Measurements from ENCODE around the gene NRIP2. TPM values are rescaled to one million over a fixed set of nuclear protein-coding genes. Genes with fewer than 3 reads are reported as not detected.
A peak's percentile ranks its signal among the peaks of the same experiment; 100 is the strongest.

Gene NRIP2
- total and polyA plus RNA-seq, 10 of the 15 experiments (the other 5 are each of a cell fraction or from before 2014, with no cell fraction given): 0.04 to 0.83 (median 0.42) TPM; not detected in 7

DNA sequence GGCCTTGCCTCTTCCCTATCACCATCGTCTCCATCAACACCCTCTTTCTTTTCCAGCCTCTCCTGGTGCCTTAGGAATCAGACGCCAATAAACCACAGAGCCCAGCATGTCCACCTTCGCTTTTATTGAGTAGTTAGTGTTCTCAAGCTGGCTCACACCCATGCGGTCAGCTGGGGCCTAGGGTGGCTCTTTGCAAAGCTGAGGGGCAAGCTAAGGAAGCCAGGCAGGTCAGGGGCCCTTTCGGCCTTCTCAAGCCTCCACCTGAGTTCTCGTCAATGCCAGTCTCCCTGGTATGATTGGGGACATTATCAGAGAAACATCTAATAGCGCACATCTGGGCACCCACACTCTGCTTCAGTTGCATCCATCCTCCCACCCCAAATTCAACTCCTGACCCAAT lies 22.7 kb upstream of the NRIP2 start:
- TF ChIP-seq SRF (IDR thresholded peaks at IDR 0.05; ENCODE audit: low read depth in 2 of 2, low read length in 2 of 2) (no peak), POLR2A (IDR thresholded peaks at IDR 0.05; ENCODE audit: low read depth, low read length) (peak; percentile 27; the same call in 1 of the 2 replicates)
- no TSS peak for BruUV-seq (replicated peaks)
- no peak overlapping the region for H3K4me2 ChIP-seq (ENCODE audit: control insufficient read depth, insufficient read depth)
- 76% methylated on average over 7 of the region's 7 CpGs for WGBS (ENCODE audit: insufficient coverage, insufficient replicate concordance, low lambda C conversion rate, missing lambda C conversion rate)
- peaks cover 11% of the 10 kb centered on the region in 2 experiments; a peak in 3 of 4 replicates for H3K36me3 ChIP-seq (ENCODE audit: control insufficient read depth in 2 of 2, insufficient read depth in 2 of 2, low read length in 1 of 2)
- H3K4me1 ChIP-seq (ENCODE audit: control insufficient read depth, insufficient read depth, low read length): no peaks in the 10 kb centered on the region
- no peaks in the 10 kb centered on the region for H3K27me3 ChIP-seq (replicated peaks in 1 of 2; ENCODE audit: control insufficient read depth in 2 of 2, insufficient read depth in 2 of 2, low read length in 1 of 2)
- ATAC-seq (no peak), DNase-seq (ENCODE audit: low read depth, low spot score) (no peak), FAIRE-seq (no peak)
- H3K9me3 ChIP-seq (replicated peaks; ENCODE audit: control insufficient read depth, insufficient read depth, low read length): no peaks in the 10 kb centered on the region
- in situ Hi-C loops (cut with MboI): no loop called here
- SMC1A ChIA-PET (ENCODE audit: uncharacterized antibody, unreplicated experiment): interaction anchor here (1.6 kb wide), 1 partner anchor 17 kb away, joined by 3 read pairs; no protein-coding TSS in a partner anchor
- no peak overlapping the region for H2AFZ ChIP-seq (ENCODE audit: control insufficient read depth, low read depth, low read length)
- RAD21 ChIA-PET (ENCODE audit: unreplicated experiment): no interaction called here
- no peak overlapping the region for H3K9ac ChIP-seq (ENCODE audit: control insufficient read depth, insufficient read depth, low read length)
- CTCF ChIA-PET: interaction anchor here (0.6 to 1.6 kb wide), 2 partner anchors 12 to 39 kb away, joined by 3 to 4 read pairs; no protein-coding TSS in a partner anchor
- H4K20me1 ChIP-seq (ENCODE audit: control insufficient read depth, insufficient read depth): no peaks in the 10 kb centered on the region
- H3K27ac ChIP-seq (ENCODE audit: control insufficient read depth, insufficient read depth): no peak overlapping the region
- POLR2A ChIA-PET: no interaction called here
- H3K79me2 ChIP-seq (ENCODE audit: control insufficient read depth, insufficient read depth, low read length): no peaks in the 10 kb centered on the region
- intact Hi-C loops (cut with micrococcal nuclease; ENCODE audit: unreplicated experiment): no loop called here
- H3K4me3 ChIP-seq: no peak overlapping the region

DNA sequence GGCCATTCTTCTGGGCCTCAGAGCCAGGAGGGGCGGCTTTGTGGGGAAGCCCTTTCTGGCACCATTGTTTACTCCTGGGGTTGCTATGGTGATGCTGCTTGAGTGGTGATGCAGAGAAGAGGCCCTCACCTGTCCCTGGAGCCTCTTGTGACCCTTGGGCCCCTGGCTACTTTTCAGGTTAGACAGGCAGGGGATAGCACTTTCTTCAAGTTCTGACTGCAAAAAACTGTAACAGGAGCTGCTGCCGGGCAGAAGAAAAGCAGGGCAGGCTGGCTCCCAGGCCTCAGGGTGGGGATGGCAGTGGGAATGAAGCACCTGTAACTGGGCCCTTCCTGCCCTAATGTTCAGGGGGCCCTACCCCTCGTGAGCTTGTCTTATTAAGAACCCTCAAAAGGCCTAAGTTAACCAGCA lies 22.2 kb upstream of the NRIP2 start, which contains the start of gene TEX52:
TEX52 (minus strand) TSS at position 19 of the 411 bp plus-strand sequence; CDS start at position 6, 13 bp downstream.
- no peak for DNase-seq (ENCODE audit: low read depth, low spot score)
- no peaks in the 10 kb centered on the region for H3K27me3 ChIP-seq (replicated peaks in 1 of 2; ENCODE audit: control insufficient read depth in 2 of 2, insufficient read depth in 2 of 2, low read length in 1 of 2)
- ChIA-PET POLR2A (no interaction called here), RAD21 (ENCODE audit: unreplicated experiment) (no interaction called here), CTCF (interaction anchor here (1.6 kb wide), 1 partner anchor 11 kb away, joined by 4 read pairs; no protein-coding TSS in a partner anchor), SMC1A (ENCODE audit: uncharacterized antibody, unreplicated experiment) (no interaction called here)
- BruUV-seq (replicated peaks): no TSS peak
- in situ Hi-C loops (cut with MboI): no loop called here
- H3K79me2 ChIP-seq (ENCODE audit: control insufficient read depth, insufficient read depth, low read length): no peaks in the 10 kb centered on the region
- H3K4me1 ChIP-seq (ENCODE audit: control insufficient read depth, insufficient read depth, low read length): no peaks in the 10 kb centered on the region
- no peaks in the 10 kb centered on the region for H3K9me3 ChIP-seq (replicated peaks; ENCODE audit: control insufficient read depth, insufficient read depth, low read length)
- TF ChIP-seq MTA2 (IDR thresholded peaks at IDR 0.05; ENCODE audit: low read depth): no peak
- no peak for TF ChIP-seq SUZ12 (IDR thresholded peaks at IDR 0.05; ENCODE audit: unreplicated experiment)
- no peak for TF ChIP-seq CHD1 (IDR thresholded peaks at IDR 0.05; ENCODE audit: low read depth, low read length)
- no peak for TF ChIP-seq NKRF (conservative IDR thresholded peaks at IDR 0.05)
- peak; percentile 27; the same call in 1 of the 2 replicates for TF ChIP-seq POLR2A (IDR thresholded peaks at IDR 0.05; ENCODE audit: low read depth, low read length)
- TF ChIP-seq FOXK2 (IDR thresholded peaks at IDR 0.05): no peak
- no peak for TF ChIP-seq NRF1 (conservative IDR thresholded peaks at IDR 0.05; ENCODE audit: low read depth, low read length)
- WGBS (ENCODE audit: insufficient coverage, insufficient replicate concordance, low lambda C conversion rate, missing lambda C conversion rate): 88% methylated on average over 3 of the region's 3 CpGs
- ATAC-seq: no peak; the same call in 2 of the 3 replicates
- H3K36me3 ChIP-seq (ENCODE audit: control insufficient read depth in 2 of 2, insufficient read depth in 2 of 2, low read length in 1 of 2): peaks cover 11% of the 10 kb centered on the region in 2 experiments; a peak in 3 of 4 replicates
- no peaks in the 10 kb centered on the region for H4K20me1 ChIP-seq (ENCODE audit: control insufficient read depth, insufficient read depth)
- no peak within 1 kb of the TSS for H3K9ac ChIP-seq (ENCODE audit: control insufficient read depth, insufficient read depth, low read length)
- FAIRE-seq: no peak
- H2AFZ ChIP-seq (ENCODE audit: control insufficient read depth, low read depth, low read length): no peak within 1 kb of the TSS
- no peak within 1 kb of the TSS for H3K4me3 ChIP-seq
- no peak within 1 kb of the TSS for H3K27ac ChIP-seq (ENCODE audit: control insufficient read depth, insufficient read depth)
- no peak within 1 kb of the TSS for H3K4me2 ChIP-seq (ENCODE audit: control insufficient read depth, insufficient read depth)
- intact Hi-C loops (cut with micrococcal nuclease; ENCODE audit: unreplicated experiment): no loop called here
